ENCODE results near the gene POLR2B. TPM values are rescaled to one million over a fixed set of nuclear protein-coding genes. Genes with fewer than 3 reads are reported as not detected.

Gene POLR2B
- total RNA-seq, 1 donor from 2014 or later = 23.4 TPM

GRCh38 chr4:57037982-57038604 lies 59.4 kb downstream of the POLR2B start:
- Histone ChIP-seq H3K4me3 (no peak overlapping the region), H3K36me3 (peaks cover 6 to 30% of the 10 kb centered on the region in 2 donors)

GRCh38 chr4:57039345-57039744 lies 60.6 kb downstream of the POLR2B start:
- no peak for TF ChIP-seq CTCF (IDR thresholded peaks at IDR 0.05)
- H3K4me3 ChIP-seq = no peak overlapping the region
- no peak for DNase-seq (ENCODE audit: low spot score in 2 of 2)
- H3K4me1 ChIP-seq = peaks cover 0 to 58% of the 10 kb centered on the region in 2 donors
- H3K9me3 ChIP-seq = no peaks in the 10 kb centered on the region
- H3K36me3 ChIP-seq = peaks cover 0 to 23% of the 10 kb centered on the region in 2 donors
- peak overlapping the region; percentile 85 for H3K27ac ChIP-seq
- intact Hi-C loops (cut with DNase I) = loop anchor here (2.0 to 5.0 kb wide), 2 partner anchors 62 to 71 kb away; partner anchors contain the start of genes IGFBP7, NOA1 and POLR2B
- no peaks in the 10 kb centered on the region for H3K27me3 ChIP-seq

More at GRCh38 chr4:57037982-57038604, 59.4 kb downstream of the POLR2B start:
- DNase-seq (ENCODE audit: low spot score in 2 of 2) = peak in 1 of 2 donors; percentile 86
- peak; percentile 68 to 89 (median 83) for TF ChIP-seq CTCF (IDR thresholded peaks at IDR 0.05)
- intact Hi-C loops (cut with DNase I) = loop anchor here (1.0 to 5.0 kb wide), 5 partner anchors 56 to 125 kb away; partner anchors contain the start of genes IGFBP7, NOA1 and POLR2B
- Histone ChIP-seq H3K4me1 (peaks cover 0 to 47% of the 10 kb centered on the region in 2 donors), H3K27me3 (no peaks in the 10 kb centered on the region), H3K9me3 (no peaks in the 10 kb centered on the region), H3K27ac (peak overlapping the region; percentile 65 to 85)

- Histone ChIP-seq H3K27ac (peak overlapping the region; percentile 85), H3K36me3 (peaks cover 0 to 23% of the 10 kb centered on the region in 2 donors), H3K4me1 (peaks cover 4 to 60% of the 10 kb centered on the region in 2 donors), H3K9me3 (no peaks in the 10 kb centered on the region), H3K27me3 (no peaks in the 10 kb centered on the region), H3K4me3 (no peak overlapping the region)
- intact Hi-C loops (cut with DNase I) = loop anchor here (5.0 kb wide), 1 partner anchor 372 kb away; no protein-coding TSS in a partner anchor
- no peak for TF ChIP-seq CTCF (IDR thresholded peaks at IDR 0.05)
- DNase-seq (ENCODE audit: low spot score in 2 of 2) = no peak
Observed at GRCh38 chr4:57040510-57040909, 61.8 kb downstream of the POLR2B start.

DNA sequence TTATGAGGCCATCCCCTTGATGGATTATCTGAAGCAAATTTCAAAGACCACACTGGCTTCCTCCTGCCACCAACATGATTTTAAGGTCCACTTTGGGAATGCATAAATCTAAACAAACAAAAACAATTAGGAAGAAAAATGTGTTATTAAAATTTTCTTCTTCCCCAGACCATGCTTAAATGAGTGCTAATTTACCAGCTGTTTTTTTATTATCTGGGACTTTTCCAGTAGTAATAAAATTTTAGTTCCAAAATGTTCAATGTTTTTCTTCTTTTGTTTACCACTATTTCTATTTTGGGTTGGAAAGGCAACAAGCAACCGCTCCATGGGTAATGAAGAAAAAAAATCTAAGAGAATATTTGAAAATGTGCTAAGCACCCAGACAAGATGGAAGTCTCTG lies 62.3 kb downstream of the POLR2B start:
- peaks cover 0 to 23% of the 10 kb centered on the region in 2 donors for H3K36me3 ChIP-seq
- TF ChIP-seq CTCF (IDR thresholded peaks at IDR 0.05) = no peak
- intact Hi-C loops (cut with DNase I) = loop anchor here (5.0 kb wide), 1 partner anchor 371 kb away; no protein-coding TSS in a partner anchor

GRCh38 chr4:57042711-57043169 lies 64.0 kb downstream of the POLR2B start:
- Histone ChIP-seq H3K4me1 (peaks cover 4 to 74% of the 10 kb centered on the region in 2 donors), H3K4me3 (peak overlapping the region in 1 of 2 donors; percentile 28), H3K36me3 (peaks cover 0 to 11% of the 10 kb centered on the region in 2 donors), H3K9me3 (no peaks in the 10 kb centered on the region), H3K27ac (peak overlapping the region; percentile 85), H3K27me3 (no peaks in the 10 kb centered on the region)
- no peak for TF ChIP-seq CTCF (IDR thresholded peaks at IDR 0.05)
- DNase-seq (ENCODE audit: low spot score in 2 of 2) = peak in 1 of 2 donors; percentile 86
- intact Hi-C loops (cut with DNase I) = loop anchor here (2.0 to 5.0 kb wide), 2 partner anchors 38 to 370 kb away; no protein-coding TSS in a partner anchor

More for the DNA sequence above, 62.3 kb downstream of the POLR2B start:
- peaks cover 4 to 65% of the 10 kb centered on the region in 2 donors for H3K4me1 ChIP-seq
- H3K9me3 ChIP-seq = no peaks in the 10 kb centered on the region
- no peaks in the 10 kb centered on the region for H3K27me3 ChIP-seq
- H3K27ac ChIP-seq = peak overlapping the region; percentile 85
- H3K4me3 ChIP-seq = no peak overlapping the region
- DNase-seq (ENCODE audit: low spot score in 2 of 2) = no peak
